T-helper 9 cell (primary cell): Measurements from ENCODE around the gene FMNL2.

Experiments used
- DNase-seq: peaks from one replicate; pipeline ENCODE4 v3.0.0-alpha.2; 2020

The FMNL2 gene

GRCh38 chr2:152588998-152589397 is 254.0 kb downstream of the FMNL2 start:
- DNase-seq = no peak

- DNase-seq = no peak
Observed at GRCh38 chr2:152594022-152594766, 259.2 kb downstream of the FMNL2 start.

GRCh38 chr2:152594792-152595191 is 259.8 kb downstream of the FMNL2 start:
- DNase-seq = no peak

- no peak for DNase-seq
Observed at GRCh38 chr2:152598975-152599759, 264.2 kb downstream of the FMNL2 start.

- DNase-seq = no peak
Observed at GRCh38 chr2:152600051-152600657, 265.2 kb downstream of the FMNL2 start.

GRCh38 chr2:152600697-152601096 is 265.7 kb downstream of the FMNL2 start:
- no peak for DNase-seq

- DNase-seq = no peak
Observed at GRCh38 chr2:152602750-152603149, 267.8 kb downstream of the FMNL2 start.

- DNase-seq = no peak
Observed at GRCh38 chr2:152603166-152603565, 268.2 kb downstream of the FMNL2 start.

GRCh38 chr2:152606081-152606480 is 271.1 kb downstream of the FMNL2 start:
- no peak for DNase-seq

- DNase-seq = no peak
Observed at GRCh38 chr2:152606941-152607340, 272.0 kb downstream of the FMNL2 start.

GRCh38 chr2:152607793-152608300 is 272.9 kb downstream of the FMNL2 start:
- no peak for DNase-seq

- no peak for DNase-seq
Observed at GRCh38 chr2:152609154-152609553, 274.2 kb downstream of the FMNL2 start.

- DNase-seq = no peak
Observed at GRCh38 chr2:152609699-152610098, 274.7 kb downstream of the FMNL2 start.

- no peak for DNase-seq
Observed at GRCh38 chr2:152611458-152612231, 276.7 kb downstream of the FMNL2 start.

- DNase-seq = no peak
Observed at GRCh38 chr2:152613235-152613634, 278.3 kb downstream of the FMNL2 start.

GRCh38 chr2:152615177-152615576 is 280.2 kb downstream of the FMNL2 start:
- no peak for DNase-seq

- no peak for DNase-seq
Observed at GRCh38 chr2:152617456-152618192, 282.6 kb downstream of the FMNL2 start.

- DNase-seq = no peak
Observed at GRCh38 chr2:152618193-152618564, 283.2 kb downstream of the FMNL2 start.

- DNase-seq = no peak
Observed at GRCh38 chr2:152620208-152620607, 285.2 kb downstream of the FMNL2 start.

GRCh38 chr2:152620985-152621384 is 286.0 kb downstream of the FMNL2 start:
- DNase-seq = no peak

- DNase-seq = no peak
Observed at GRCh38 chr2:152622219-152622618, 287.2 kb downstream of the FMNL2 start.
